Neural cell (in vitro differentiated cells): Measurements from ENCODE around the gene ZNF736. TPM values are rescaled to one million over a fixed set of nuclear protein-coding genes. Genes with fewer than 3 reads are reported as not detected.

ENCODE experiments used
- H2AFZ ChIP-seq: fragments of 200-600, 300-800 bp; sonication (generic), shearing (Covaris generic); 2 replicates; pipeline ENCODE4 v1.6.0; 2014; ENCODE audit warnings: low read depth, mild to moderate bottlenecking, antibody characterized with exemption, low read length, moderate library complexity
- H3F3A ChIP-seq: fragments of 200-600 bp; shearing (Covaris generic); 2 replicates; pipeline ENCODE4 v1.6.1; 2016; ENCODE audit warnings: mild to moderate bottlenecking, moderate library complexity, mixed read lengths, antibody characterized with exemption, low read length; ENCODE audit not compliant: insufficient read depth, poor library complexity, severe bottlenecking
- H3K27ac ChIP-seq: fragments of 200-600, 300-800 bp; sonication (generic), shearing (Covaris generic); 2 replicates; pipeline ENCODE4 v1.5.1; 2014; ENCODE audit warnings: mild to moderate bottlenecking, low read length, moderate library complexity
- H3K27me3 ChIP-seq: fragments of 300-800, 200-600 bp; sonication (generic), shearing (Covaris generic); 2 replicates; pipeline ENCODE4 v1.6.0; 2014; ENCODE audit warnings: mild to moderate bottlenecking, low read depth, low read length, moderate library complexity; ENCODE audit not compliant: insufficient read depth
- H3K36me3 ChIP-seq: fragments of 300-800, 200-600 bp; sonication (generic), shearing (Covaris generic); 2 replicates; pipeline ENCODE4 v1.5.1; 2014; ENCODE audit warnings: mild to moderate bottlenecking, antibody characterized with exemption, low read length, moderate library complexity; ENCODE audit not compliant: insufficient read depth
- H3K4me2 ChIP-seq: fragments of 300-800, 200-600 bp; sonication (generic), shearing (Covaris generic); 2 replicates; pipeline ENCODE4 v1.6.0; 2014; ENCODE audit warnings: mild to moderate bottlenecking, low read length
- H3K4me3 ChIP-seq: fragments of 300-800, 200-600 bp; sonication (generic), shearing (Covaris generic); 2 replicates; pipeline ENCODE4 v1.5.1; 2014; ENCODE audit warnings: mild to moderate bottlenecking, low read length, moderate library complexity
- H3K79me2 ChIP-seq: fragments of 200-600 bp; shearing (Covaris generic); replicated peaks from 2 replicates; pipeline ENCODE4 v1.6.0; 2014; ENCODE audit warnings: mild to moderate bottlenecking, low read length, moderate library complexity; ENCODE audit not compliant: insufficient read depth
- H3K9ac ChIP-seq: fragments of 300-800, 200-600 bp; sonication (generic), shearing (Covaris generic); 2 replicates; pipeline ENCODE4 v1.6.1; 2016; ENCODE audit warnings: mild to moderate bottlenecking, low read length, mixed read lengths
- H3K9me2 ChIP-seq: fragments of 200-600 bp; shearing (Covaris generic); 2 replicates; pipeline ENCODE4 v1.6.1; 2016; ENCODE audit warnings: mild to moderate bottlenecking, low read length, mixed read lengths; ENCODE audit not compliant: insufficient read depth
- H3K9me3 ChIP-seq: fragments of 200-600, 300-800 bp; sonication (generic), shearing (Covaris generic); 2 replicates; pipeline ENCODE4 v1.6.1; 2016; ENCODE audit warnings: mild to moderate bottlenecking, mixed run types, low read length, moderate library complexity, mixed read lengths
- H4K20me1 ChIP-seq: fragments of 200-600 bp; shearing (Covaris generic); 2 replicates; pipeline ENCODE4 v1.6.1; 2016; ENCODE audit warnings: mild to moderate bottlenecking, mixed run types; ENCODE audit not compliant: insufficient read depth
- CTCF ChIP-seq: fragments of 450-650 bp; IDR thresholded peaks from 2 replicates; pipeline ENCODE4 v1.5.1; 2014; ENCODE audit warnings: antibody characterized with exemption, mild to moderate bottlenecking, moderate library complexity; ENCODE audit not compliant: poor library complexity, severe bottlenecking
- EP300 ChIP-seq: fragments of 450-650 bp; conservative IDR thresholded peaks from 2 replicates; pipeline ENCODE4 v1.6.1; 2014; ENCODE audit warnings: antibody characterized with exemption, mild to moderate bottlenecking, moderate library complexity; ENCODE audit not compliant: poor library complexity, severe bottlenecking
- EZH2 ChIP-seq: fragments of 200-600, 300-800 bp; shearing (Covaris generic), sonication (generic); IDR thresholded peaks from 2 replicates; pipeline ENCODE4 v1.6.1; 2014; ENCODE audit warnings: antibody characterized with exemption, low read length, borderline replicate concordance, mild to moderate bottlenecking; ENCODE audit not compliant: insufficient read depth, poor library complexity, severe bottlenecking
- MXI1 ChIP-seq: fragments of 450-650 bp; conservative IDR thresholded peaks from 2 replicates; pipeline ENCODE4 v1.6.1; 2014; ENCODE audit warnings: antibody characterized with exemption, mild to moderate bottlenecking; ENCODE audit not compliant: poor library complexity, severe bottlenecking
- POLR2AphosphoS5 ChIP-seq: IDR thresholded peaks from 2 replicates; pipeline ENCODE4 v1.6.1; 2012
- RAD21 ChIP-seq: fragments of 450-650 bp; conservative IDR thresholded peaks from 2 replicates; pipeline ENCODE4 v1.6.1; 2014; ENCODE audit warnings: antibody characterized with exemption, mild to moderate bottlenecking, moderate library complexity
- REST ChIP-seq: IDR thresholded peaks from 2 replicates; pipeline ENCODE4 v1.6.1; 2012; ENCODE audit warnings: borderline replicate concordance
- SMC3 ChIP-seq: fragments of 450-650 bp; conservative IDR thresholded peaks from 2 replicates; pipeline ENCODE4 v1.6.1; 2014; ENCODE audit warnings: antibody characterized with exemption, mild to moderate bottlenecking, moderate library complexity; ENCODE audit not compliant: poor library complexity
- TAF1 ChIP-seq: IDR thresholded peaks from 2 replicates; pipeline ENCODE4 v1.6.1; 2012; ENCODE audit warnings: low read depth
- polyA plus RNA-seq: library from polyadenylated mRNA; depleted of rRNA; stranded (reverse); fragments of >200 nt; gene quantifications from 2 replicates; pipeline ENCODE4 v1.2.3, GENCODE V29; 2014

ZNF736 gene
- polyA plus RNA-seq, 1 donor from 2014 or later: 1.7 TPM

GRCh38 chr7:64308016-64308270 lies 5.8 kb upstream of the ZNF736 start:
- Histone ChIP-seq H3K27me3 (no peaks in the 10 kb centered on the region), H3K9ac (no peak overlapping the region), H3K79me2 (no peaks in the 10 kb centered on the region), H4K20me1 (no peaks in the 10 kb centered on the region), H3K36me3 (no peaks in the 10 kb centered on the region), H3K27ac (no peak overlapping the region), H2AFZ (no peak overlapping the region), H3K9me2 (no peaks in the 10 kb centered on the region), H3F3A (no peaks in the 10 kb centered on the region), H3K4me2 (no peak overlapping the region), H3K9me3 (no peaks in the 10 kb centered on the region), H3K4me3 (no peak overlapping the region)
- TF ChIP-seq POLR2AphosphoS5 (no peak), SMC3 (no peak), TAF1 (no peak), CTCF (no peak), EP300 (no peak), MXI1 (no peak), EZH2 (no peak), RAD21 (no peak), REST (no peak)

- no peak overlapping the region for H3K4me3 ChIP-seq
- H3F3A ChIP-seq: no peaks in the 10 kb centered on the region
- no peaks in the 10 kb centered on the region for H3K27me3 ChIP-seq
- TF ChIP-seq EZH2 (no peak), TAF1 (no peak), CTCF (no peak), MXI1 (no peak)
- no peaks in the 10 kb centered on the region for H3K9me2 ChIP-seq
- no peak overlapping the region for H3K9ac ChIP-seq
- no peak overlapping the region for H2AFZ ChIP-seq
- no peaks in the 10 kb centered on the region for H3K79me2 ChIP-seq
- H3K4me2 ChIP-seq: no peak overlapping the region
- no peaks in the 10 kb centered on the region for H3K9me3 ChIP-seq
- H3K36me3 ChIP-seq: no peaks in the 10 kb centered on the region
- H3K27ac ChIP-seq: no peak overlapping the region
- no peaks in the 10 kb centered on the region for H4K20me1 ChIP-seq
Measured at GRCh38 chr7:64310426-64310825, 3.3 kb upstream of the ZNF736 start.
